ENCODE measurements around the gene ALG1.

The ALG1 gene

DNA sequence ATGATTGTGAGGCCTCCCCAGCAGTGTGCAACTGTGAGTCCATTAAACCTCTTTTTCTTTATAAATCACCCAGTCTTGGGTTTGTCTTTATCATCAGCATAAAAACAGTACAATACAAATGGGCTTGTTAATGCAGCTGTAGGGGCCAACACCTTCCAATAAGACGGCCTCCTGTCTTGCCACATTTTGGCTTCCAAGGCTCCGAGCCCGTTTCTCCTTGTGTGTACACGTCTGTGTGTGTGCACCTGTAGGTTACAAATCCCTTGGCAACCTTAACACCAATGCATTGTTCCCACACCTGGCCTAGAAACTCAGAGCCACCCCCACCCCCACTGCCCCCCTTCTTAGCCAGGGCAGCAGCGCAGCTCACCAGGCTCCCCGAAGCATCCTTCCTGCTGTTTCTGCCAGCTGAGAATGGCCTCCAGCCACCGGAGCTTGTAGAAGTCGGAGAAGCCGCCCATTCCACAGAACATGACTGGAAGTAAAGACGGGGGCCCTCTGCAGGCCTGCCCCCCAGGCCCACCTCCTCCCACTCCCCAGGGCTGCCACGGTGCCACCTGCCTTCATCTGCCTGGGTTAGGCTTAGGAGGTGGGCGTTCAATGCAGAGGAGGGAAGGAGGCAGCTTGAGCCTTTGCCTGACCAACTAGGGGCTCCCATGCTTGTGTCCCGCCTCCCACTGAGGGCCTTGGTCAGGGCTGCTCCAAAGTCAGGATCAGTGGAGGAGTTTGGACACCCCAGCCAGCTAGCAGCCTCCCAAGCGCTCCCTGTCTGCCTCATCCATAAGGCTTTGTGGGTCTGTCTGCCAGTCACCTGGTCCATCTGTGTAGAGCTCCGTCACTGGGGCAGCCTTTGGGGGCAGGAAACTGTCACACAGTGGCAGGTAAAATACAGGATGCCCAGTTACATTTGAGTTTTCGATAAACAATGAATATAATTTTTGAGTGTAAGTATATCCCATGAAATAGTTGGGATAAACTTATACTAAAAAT, 16.5 kb upstream of the ALG1 start:
- Mint-ChIP-seq H3K4me3 (no peak overlapping the region), H3K27ac (no peak overlapping the region), H3K27me3 (ENCODE audit: low read depth) (peaks cover 5% of the 10 kb centered on the region), H3K36me3 (ENCODE audit: low read depth) (no peaks in the 10 kb centered on the region), H3K4me1 (no peaks in the 10 kb centered on the region), H3K9me3 (no peaks in the 10 kb centered on the region)
- TF ChIP-seq, protein P1, sequence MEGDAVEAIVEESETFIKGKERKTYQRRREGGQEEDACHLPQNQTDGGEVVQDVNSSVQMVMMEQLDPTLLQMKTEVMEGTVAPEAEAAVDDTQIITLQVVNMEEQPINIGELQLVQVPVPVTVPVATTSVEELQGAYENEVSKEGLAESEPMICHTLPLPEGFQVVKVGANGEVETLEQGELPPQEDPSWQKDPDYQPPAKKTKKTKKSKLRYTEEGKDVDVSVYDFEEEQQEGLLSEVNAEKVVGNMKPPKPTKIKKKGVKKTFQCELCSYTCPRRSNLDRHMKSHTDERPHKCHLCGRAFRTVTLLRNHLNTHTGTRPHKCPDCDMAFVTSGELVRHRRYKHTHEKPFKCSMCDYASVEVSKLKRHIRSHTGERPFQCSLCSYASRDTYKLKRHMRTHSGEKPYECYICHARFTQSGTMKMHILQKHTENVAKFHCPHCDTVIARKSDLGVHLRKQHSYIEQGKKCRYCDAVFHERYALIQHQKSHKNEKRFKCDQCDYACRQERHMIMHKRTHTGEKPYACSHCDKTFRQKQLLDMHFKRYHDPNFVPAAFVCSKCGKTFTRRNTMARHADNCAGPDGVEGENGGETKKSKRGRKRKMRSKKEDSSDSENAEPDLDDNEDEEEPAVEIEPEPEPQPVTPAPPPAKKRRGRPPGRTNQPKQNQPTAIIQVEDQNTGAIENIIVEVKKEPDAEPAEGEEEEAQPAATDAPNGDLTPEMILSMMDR (IDR thresholded peaks at IDR 0.05; ENCODE audit: unreplicated experiment in 3 of 3), result no peak

DNA sequence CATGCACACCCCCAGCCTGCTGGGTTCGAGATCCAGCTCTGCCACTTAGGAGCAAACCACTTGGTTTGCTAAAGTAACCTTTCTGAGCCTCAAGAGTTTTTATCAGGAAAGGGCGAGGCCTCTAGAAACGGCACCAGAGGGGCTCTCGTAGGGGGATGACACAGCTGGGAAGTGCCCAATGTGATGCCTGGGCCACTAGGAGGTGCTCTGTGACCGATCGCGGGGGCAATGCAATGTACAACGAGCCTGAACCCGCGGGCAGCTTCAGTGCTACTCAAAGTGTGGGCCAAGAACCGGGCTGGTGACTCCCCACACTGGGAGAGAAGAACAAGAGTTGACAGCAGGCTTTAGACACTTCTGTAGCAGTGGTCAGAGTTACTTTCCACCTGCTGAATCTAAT, 15.3 kb upstream of the ALG1 start:
- TF ChIP-seq, protein P1 (IDR thresholded peaks at IDR 0.05; ENCODE audit: unreplicated experiment in 3 of 3), result peak in 1 of 3 experiments; percentile 14
- H3K36me3 Mint-ChIP-seq (ENCODE audit: low read depth), result no peaks in the 10 kb centered on the region
- no peak overlapping the region for H3K4me3 Mint-ChIP-seq
- peaks cover 5% of the 10 kb centered on the region for H3K27me3 Mint-ChIP-seq (ENCODE audit: low read depth)
- H3K9me3 Mint-ChIP-seq, result no peaks in the 10 kb centered on the region
- H3K4me1 Mint-ChIP-seq, result no peaks in the 10 kb centered on the region
- H3K27ac Mint-ChIP-seq, result no peak overlapping the region

DNA sequence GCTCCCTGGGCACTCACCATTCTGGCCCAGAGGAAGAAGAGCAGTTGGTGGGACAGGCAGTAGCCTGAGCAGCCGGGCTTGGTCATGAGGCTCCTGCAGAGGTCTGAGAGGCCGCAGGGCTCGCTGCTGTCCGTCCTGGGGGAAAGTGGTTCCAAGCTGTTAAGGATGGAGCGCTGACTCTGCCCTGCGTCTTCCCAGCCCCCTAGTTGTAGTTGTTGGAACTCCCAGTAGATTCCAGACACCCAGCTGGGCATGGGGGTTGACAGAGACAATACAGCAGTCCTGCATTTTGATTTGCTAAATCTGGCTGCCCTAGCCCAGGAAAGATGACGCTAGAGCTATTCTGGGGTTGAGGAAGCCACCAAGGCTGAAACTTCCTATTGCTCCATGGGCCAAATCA, 13.2 kb upstream of the ALG1 start:
- H3K36me3 Mint-ChIP-seq (ENCODE audit: low read depth), result no peaks in the 10 kb centered on the region
- H3K27ac Mint-ChIP-seq, result no peak overlapping the region
- peaks cover 11% of the 10 kb centered on the region for H3K27me3 Mint-ChIP-seq (ENCODE audit: low read depth)
- no peaks in the 10 kb centered on the region for H3K9me3 Mint-ChIP-seq
- H3K4me1 Mint-ChIP-seq, result no peaks in the 10 kb centered on the region
- TF ChIP-seq, protein P1 (IDR thresholded peaks at IDR 0.05; ENCODE audit: unreplicated experiment in 3 of 3), result peak in 1 of 3 experiments; percentile 10
- H3K4me3 Mint-ChIP-seq, result no peak overlapping the region

DNA sequence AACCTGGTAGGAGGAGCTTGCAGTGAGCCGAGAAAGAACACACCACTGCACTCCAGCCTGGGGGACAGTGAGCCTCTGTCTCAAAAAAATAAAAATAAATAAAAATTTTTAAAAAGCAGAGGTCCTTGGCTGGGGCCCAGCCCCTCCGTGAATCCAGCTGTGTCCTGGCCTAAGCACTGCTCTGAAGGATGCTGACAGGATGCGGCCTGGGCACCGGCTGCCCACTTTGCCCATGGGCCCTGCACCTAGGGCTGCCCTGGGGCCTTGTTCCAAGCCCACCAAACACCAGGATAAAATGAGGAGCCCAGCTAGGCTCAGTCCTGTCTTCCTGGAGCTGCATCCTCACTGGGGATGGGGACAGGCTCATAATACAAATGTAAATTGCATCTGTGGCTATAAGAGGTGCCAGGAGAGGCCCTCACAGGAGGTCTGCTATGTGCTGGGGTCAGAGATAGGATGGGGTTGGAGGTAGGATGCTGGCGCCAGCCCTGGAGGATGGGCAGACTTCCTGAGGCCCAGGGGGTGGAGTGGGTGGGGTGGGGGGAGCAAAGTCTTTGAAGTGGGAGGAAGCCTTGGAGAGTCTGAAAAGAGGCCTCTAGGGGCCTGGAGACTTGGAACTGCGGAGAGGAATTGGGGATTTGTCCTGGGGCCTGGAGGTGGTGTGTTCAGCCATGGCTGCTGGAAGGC, 12.1 kb upstream of the ALG1 start:
- peaks cover 15% of the 10 kb centered on the region for H3K27me3 Mint-ChIP-seq (ENCODE audit: low read depth)
- H3K36me3 Mint-ChIP-seq (ENCODE audit: low read depth), result no peaks in the 10 kb centered on the region
- no peaks in the 10 kb centered on the region for H3K9me3 Mint-ChIP-seq
- no peaks in the 10 kb centered on the region for H3K4me1 Mint-ChIP-seq
- H3K27ac Mint-ChIP-seq, result no peak overlapping the region
- no peak overlapping the region for H3K4me3 Mint-ChIP-seq
- TF ChIP-seq, protein P1 (IDR thresholded peaks at IDR 0.05; ENCODE audit: unreplicated experiment in 3 of 3), result no peak

DNA sequence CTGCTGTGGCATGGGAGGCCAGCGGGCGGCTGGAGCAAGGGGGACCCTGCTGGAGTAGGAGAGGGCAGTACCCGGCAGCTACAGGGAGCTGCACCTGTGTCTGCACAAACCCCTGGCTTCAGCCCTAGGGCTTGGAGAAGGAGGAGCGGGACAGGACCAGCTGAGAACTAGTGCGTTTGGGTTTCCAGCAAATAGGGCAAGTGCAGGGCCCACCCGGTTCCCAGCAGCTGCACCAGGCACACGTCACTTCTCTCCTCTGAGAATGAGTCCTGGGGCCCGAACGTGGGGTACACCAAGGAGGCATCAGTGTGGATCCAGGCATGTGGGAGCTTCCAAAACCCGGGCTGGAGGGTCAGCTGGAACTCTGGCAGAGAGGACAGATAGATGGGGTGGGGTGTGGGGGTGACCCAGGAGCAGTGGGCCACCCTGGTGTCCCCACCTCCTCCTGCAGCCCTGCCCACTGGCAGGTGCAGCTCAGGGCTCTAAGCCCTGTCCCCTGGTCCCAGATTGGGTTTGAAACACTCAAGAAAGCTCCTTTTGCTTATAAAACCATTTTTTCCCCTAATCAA, 11.5 kb upstream of the ALG1 start:
- peaks cover 20% of the 10 kb centered on the region for H3K27me3 Mint-ChIP-seq (ENCODE audit: low read depth)
- no peak overlapping the region for H3K27ac Mint-ChIP-seq
- H3K9me3 Mint-ChIP-seq, result no peaks in the 10 kb centered on the region
- no peaks in the 10 kb centered on the region for H3K36me3 Mint-ChIP-seq (ENCODE audit: low read depth)
- no peak overlapping the region for H3K4me3 Mint-ChIP-seq
- TF ChIP-seq, protein P1 (IDR thresholded peaks at IDR 0.05; ENCODE audit: unreplicated experiment in 3 of 3), result no peak
- H3K4me1 Mint-ChIP-seq, result peaks cover 1% of the 10 kb centered on the region
